Mesenchymal stem cell (in vitro differentiated cells and primary cell): ENCODE data around the gene GHRHR.

Source experiments
- DNase-seq: peaks from one replicate; pipeline ENCODE4 v3.0.0-alpha.2; 2013
- H2AFZ ChIP-seq: one replicate; pipeline ENCODE4 v1.6.1; 2013; ENCODE audit warnings: low read depth, mild to moderate bottlenecking, control low read depth, inconsistent platforms, low read length, moderate library complexity
- H2AK5ac ChIP-seq: 2 replicates; pipeline ENCODE4 v1.6.1; 2013; ENCODE audit warnings: low read length, moderate library complexity, mild to moderate bottlenecking, inconsistent platforms; ENCODE audit not compliant: severe bottlenecking
- H2BK120ac ChIP-seq: one replicate; pipeline ENCODE4 v1.6.1; 2013; ENCODE audit warnings: low read depth, mild to moderate bottlenecking, inconsistent platforms, low read length, moderate library complexity
- H2BK12ac ChIP-seq, 2 experiments: one replicate each; pipeline ENCODE4 v1.6.1; 2013; ENCODE audit warnings: inconsistent platforms in 2 of 2, low read length in 2 of 2, mild to moderate bottlenecking in 2 of 2, moderate library complexity in 2 of 2, control low read depth in 1 of 2
- H2BK15ac ChIP-seq: one replicate; pipeline ENCODE4 v1.6.1; 2013; ENCODE audit warnings: mild to moderate bottlenecking, low read depth, inconsistent platforms; ENCODE audit not compliant: poor library complexity, severe bottlenecking
- H2BK5ac ChIP-seq: 2 replicates; pipeline ENCODE4 v1.6.1; 2013; ENCODE audit warnings: low read depth, mild to moderate bottlenecking, low read length, control low read depth, inconsistent platforms; ENCODE audit not compliant: poor library complexity, severe bottlenecking
- H3K14ac ChIP-seq, 2 experiments: one replicate each; pipeline ENCODE4 v1.6.1; 2013; ENCODE audit warnings: inconsistent platforms in 2 of 2, low read length in 2 of 2, control low read depth in 1 of 2, mild to moderate bottlenecking in 1 of 2, moderate library complexity in 1 of 2
- H3K18ac ChIP-seq, 2 experiments: one replicate each; pipeline ENCODE4 v1.6.1; 2013; ENCODE audit warnings: inconsistent platforms in 2 of 2, low read length in 2 of 2, control low read depth in 1 of 2, low read depth in 1 of 2, mild to moderate bottlenecking in 1 of 2
- H3K23ac ChIP-seq, 2 experiments: one replicate each; pipeline ENCODE4 v1.6.1; 2013; ENCODE audit warnings: inconsistent platforms in 2 of 2, low read length in 2 of 2, mild to moderate bottlenecking in 2 of 2, moderate library complexity in 2 of 2, control low read depth in 1 of 2
- H3K27ac ChIP-seq: 2 replicates; pipeline ENCODE4 v1.5.1; 2013; ENCODE audit warnings: mild to moderate bottlenecking, moderate library complexity, low read length, control low read depth, inconsistent platforms; ENCODE audit not compliant: poor library complexity, severe bottlenecking
- H3K27me3 ChIP-seq, 2 experiments: 2 replicates each; pipeline versions ENCODE4 v1.6.1 to v1.7.0; 2013; ENCODE audit warnings: low read length in 2 of 2, mild to moderate bottlenecking in 2 of 2, moderate library complexity in 2 of 2, control low read depth in 1 of 2, inconsistent platforms in 1 of 2; ENCODE audit not compliant: control insufficient read depth in 1 of 2, insufficient read depth in 1 of 2
- H3K36me3 ChIP-seq, 2 experiments: 2 replicates each; pipeline versions ENCODE4 v1.6.1 to v1.7.0; 2013; ENCODE audit warnings: low read length in 2 of 2, control low read depth in 1 of 2, inconsistent platforms in 1 of 2, low read depth in 1 of 2, mild to moderate bottlenecking in 1 of 2; ENCODE audit not compliant: insufficient read depth in 2 of 2, control insufficient read depth in 1 of 2
- H3K4ac ChIP-seq, 2 experiments: one replicate each; pipeline ENCODE4 v1.6.1; 2013; ENCODE audit warnings: inconsistent platforms in 2 of 2, low read length in 2 of 2, mild to moderate bottlenecking in 2 of 2, moderate library complexity in 2 of 2, control low read depth in 1 of 2, low read depth in 1 of 2
- H3K4me1 ChIP-seq: 2 replicates; pipeline ENCODE4 v1.6.1; 2013; ENCODE audit warnings: low read depth, low read length, control low read depth; ENCODE audit not compliant: control insufficient read depth, insufficient read depth
- H3K4me2 ChIP-seq: 2 replicates; pipeline ENCODE4 v1.6.1; 2013; ENCODE audit warnings: low read length, mild to moderate bottlenecking, inconsistent platforms; ENCODE audit not compliant: poor library complexity, severe bottlenecking
- H3K4me3 ChIP-seq, 2 experiments: 2 replicates each; pipeline versions ENCODE4 v1.5.1 to v1.7.0; 2013; ENCODE audit warnings: low read length in 2 of 2, mild to moderate bottlenecking in 2 of 2, control low read depth in 1 of 2, low read depth in 1 of 2; ENCODE audit not compliant: insufficient read depth in 1 of 2
- H3K79me1 ChIP-seq: replicated peaks from 2 replicates; pipeline ENCODE4 v1.6.1; 2013; ENCODE audit warnings: mild to moderate bottlenecking, control low read depth, low read length, inconsistent platforms; ENCODE audit not compliant: poor library complexity, severe bottlenecking
- H3K9ac ChIP-seq: 2 replicates; pipeline ENCODE4 v1.7.0; 2013; ENCODE audit warnings: mild to moderate bottlenecking, low read length, moderate library complexity
- H3K9me3 ChIP-seq: 2 replicates; pipeline ENCODE4 v1.7.0; 2013; ENCODE audit warnings: mild to moderate bottlenecking, low read length; ENCODE audit not compliant: control insufficient read depth
- H4K8ac ChIP-seq: one replicate; pipeline ENCODE4 v1.6.1; 2013; ENCODE audit warnings: inconsistent platforms, mild to moderate bottlenecking, low read length, moderate library complexity
- H4K91ac ChIP-seq: one replicate; pipeline ENCODE4 v1.6.1; 2013; ENCODE audit warnings: mild to moderate bottlenecking, low read length, inconsistent platforms
- WGBS: methylation state at CpG from one replicate; pipeline ENCODE4 v1.1.7; 2013; ENCODE audit warnings: mixed read lengths; 5-methylcytosine and 5-hydroxymethylcytosine counted together

GHRHR gene

DNA sequence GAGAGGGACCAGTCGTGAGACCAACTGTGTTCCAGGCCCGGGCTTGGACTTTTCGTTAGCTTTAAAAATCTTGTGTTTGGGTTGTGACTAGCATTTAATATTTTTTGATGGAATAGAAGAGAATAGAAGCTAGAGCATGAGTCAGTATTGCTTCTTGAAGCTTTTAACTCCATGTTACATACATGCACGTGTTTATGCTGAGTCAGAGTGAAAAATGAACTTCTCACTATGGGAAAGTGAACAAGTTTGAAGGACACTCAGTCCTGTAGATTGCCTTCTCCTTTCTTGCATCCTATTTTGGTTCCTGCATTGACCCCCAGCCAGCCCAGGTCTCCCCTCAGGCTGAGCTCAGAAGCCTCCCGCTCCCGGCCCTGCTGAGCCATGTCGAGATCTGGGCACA lies 31.8 kb downstream of the GHRHR start:
- Histone ChIP-seq H3K4me1 (peaks cover 1% of the 10 kb centered on the region), H3K36me3 (no peaks in the 10 kb centered on the region), H3K79me1 (no peaks in the 10 kb centered on the region), H3K27me3 (peaks cover 0 to 8% of the 10 kb centered on the region in 2 experiments), H3K18ac (no peak overlapping the region), H3K27ac (no peak overlapping the region), H3K4me3 (no peak overlapping the region), H3K9ac (peak overlapping the region; percentile 41), H3K23ac (no peak overlapping the region), H2BK12ac (no peak overlapping the region), H4K8ac (no peak overlapping the region), H2AFZ (no peak overlapping the region), H2BK15ac (no peak overlapping the region), H2AK5ac (no peak overlapping the region), H3K9me3 (no peaks in the 10 kb centered on the region), H3K4me2 (no peak overlapping the region), H4K91ac (no peak overlapping the region), H2BK120ac (no peak overlapping the region), H2BK5ac (no peak overlapping the region), H3K14ac (no peak overlapping the region), H3K4ac (no peak overlapping the region)
- no peak for DNase-seq
- 93% methylated on average over 7 of the region's 7 CpGs for WGBS

DNA sequence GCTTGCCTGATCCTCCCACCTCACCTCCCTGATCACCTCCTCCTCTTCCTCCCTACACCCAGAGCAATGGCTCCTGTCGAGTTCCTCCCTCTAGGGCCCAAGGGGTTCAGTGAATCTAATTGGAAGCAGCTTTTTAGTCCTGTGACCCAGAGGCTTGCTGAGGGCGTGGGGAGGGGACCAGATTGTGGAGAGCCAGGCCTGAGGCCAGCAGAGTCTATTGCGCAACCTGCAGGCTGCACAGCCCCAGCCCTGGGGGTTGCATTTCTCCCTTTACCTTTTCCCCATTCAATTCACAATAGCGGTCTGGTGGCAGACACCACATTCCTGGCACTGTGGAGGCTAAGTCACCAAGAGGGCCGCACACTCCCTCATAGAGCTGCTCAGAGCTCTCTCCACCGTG lies 32.5 kb downstream of the GHRHR start:
- Histone ChIP-seq H3K27ac (no peak overlapping the region), H3K23ac (no peak overlapping the region), H4K91ac (no peak overlapping the region), H3K79me1 (no peaks in the 10 kb centered on the region), H3K4me2 (no peak overlapping the region), H4K8ac (no peak overlapping the region), H2BK5ac (no peak overlapping the region), H2AK5ac (no peak overlapping the region), H3K4me3 (no peak overlapping the region), H3K4me1 (peaks cover 1% of the 10 kb centered on the region), H3K18ac (no peak overlapping the region), H2BK15ac (no peak overlapping the region), H2AFZ (no peak overlapping the region), H3K9ac (peak overlapping the region; percentile 53), H2BK120ac (no peak overlapping the region), H3K27me3 (peaks cover 0 to 8% of the 10 kb centered on the region in 2 experiments), H3K4ac (no peak overlapping the region), H3K9me3 (no peaks in the 10 kb centered on the region), H3K36me3 (no peaks in the 10 kb centered on the region), H3K14ac (peak overlapping the region in 1 of 2 experiments; percentile 19), H2BK12ac (no peak overlapping the region)
- 90% methylated on average over 5 of the region's 6 CpGs for WGBS
- no peak for DNase-seq

- H3K36me3 ChIP-seq = no peaks in the 10 kb centered on the region
- no peak overlapping the region for H2AK5ac ChIP-seq
- H3K4me3 ChIP-seq = no peak overlapping the region
- H3K4me1 ChIP-seq = peaks cover 1% of the 10 kb centered on the region
- no peak overlapping the region for H4K91ac ChIP-seq
- H3K79me1 ChIP-seq = no peaks in the 10 kb centered on the region
- no peak overlapping the region for H3K18ac ChIP-seq
- no peak overlapping the region for H3K27ac ChIP-seq
- no peak for DNase-seq
- no peak overlapping the region for H4K8ac ChIP-seq
- no peak overlapping the region for H2BK12ac ChIP-seq
- no peak overlapping the region for H2BK5ac ChIP-seq
- no peaks in the 10 kb centered on the region for H3K9me3 ChIP-seq
- no peak overlapping the region for H2BK15ac ChIP-seq
- no peak overlapping the region for H3K4ac ChIP-seq
- no peak overlapping the region for H2AFZ ChIP-seq
- no peak overlapping the region for H3K23ac ChIP-seq
- H3K14ac ChIP-seq = no peak overlapping the region
- peaks cover 0 to 8% of the 10 kb centered on the region in 2 experiments for H3K27me3 ChIP-seq
- H2BK120ac ChIP-seq = no peak overlapping the region
- peak overlapping the region; percentile 53 for H3K9ac ChIP-seq
- 87% methylated on average over 5 of the region's 5 CpGs for WGBS
- H3K4me2 ChIP-seq = no peak overlapping the region
Measured at GRCh38 chr7:30996883-30997282, 33.1 kb downstream of the GHRHR start.

GRCh38 chr7:30997316-30997715 lies 33.6 kb downstream of the GHRHR start:
- Histone ChIP-seq H3K4me1 (peaks cover under 1% of the 10 kb centered on the region), H3K36me3 (no peaks in the 10 kb centered on the region), H3K18ac (no peak overlapping the region), H3K79me1 (no peaks in the 10 kb centered on the region), H4K91ac (no peak overlapping the region), H4K8ac (no peak overlapping the region), H3K27me3 (peaks cover 0 to 8% of the 10 kb centered on the region in 2 experiments), H2BK15ac (no peak overlapping the region), H2BK12ac (no peak overlapping the region), H2AFZ (no peak overlapping the region), H2AK5ac (no peak overlapping the region), H3K23ac (no peak overlapping the region), H3K27ac (no peak overlapping the region), H3K9ac (peak overlapping the region; percentile 53), H3K4me2 (no peak overlapping the region), H3K4ac (no peak overlapping the region), H3K14ac (no peak overlapping the region), H2BK120ac (no peak overlapping the region), H3K9me3 (no peaks in the 10 kb centered on the region), H3K4me3 (no peak overlapping the region), H2BK5ac (no peak overlapping the region)
- no peak for DNase-seq
- WGBS = 91% methylated on average over 7 of the region's 7 CpGs
